Esophagus muscularis mucosa (tissue), 4 donors: ENCODE data around the gene JPH4. TPM values are rescaled to one million over a fixed set of nuclear protein-coding genes. Genes with fewer than 3 reads are reported as not detected.

Experiments
- DNase-seq: peaks from one replicate; pipeline ENCODE4 v3.0.0-alpha.2; 2017; ENCODE audit errors: extremely low spot score
- H3K27ac ChIP-seq, 4 donors: fragments of 200-600 bp; sonication (generic); replicated peaks in 1 of 4; 1 replicate in 3 of 4; 2 replicates in 1 of 4; pipeline ENCODE4 v1.5.1; 2016 to 2019; ENCODE audit warnings: mild to moderate bottlenecking in 1 of 4
- H3K27me3 ChIP-seq, 4 donors: fragments of 200-600 bp; sonication (generic); one replicate each; pipeline versions ENCODE4 v1.5.1 to v1.6.0; 2016 to 2019
- H3K36me3 ChIP-seq, 4 donors: fragments of 200-600 bp; sonication (generic); one replicate each; pipeline ENCODE4 v1.5.1; 2016 to 2019
- H3K4me1 ChIP-seq, 4 donors: fragments of 200-600 bp; sonication (generic); one replicate each; pipeline ENCODE4 v1.5.1; 2016 to 2019
- H3K4me3 ChIP-seq, 4 donors: fragments of 200-600 bp; sonication (generic); 1 replicate in 2 of 4; 2 replicates in 2 of 4; pipeline ENCODE4 v1.5.1; 2016 to 2019; ENCODE audit warnings: mild to moderate bottlenecking in 4 of 4, moderate library complexity in 1 of 4
- H3K9me3 ChIP-seq, 4 donors: fragments of 200-600 bp; sonication (generic); 1 replicate in 3 of 4; 2 replicates in 1 of 4; pipeline ENCODE4 v1.5.1; 2016 to 2019
- EP300 ChIP-seq: sonication (generic); formaldehyde crosslinking; IDR thresholded peaks from one replicate; pipeline ENCODE4 v1.6.1; 2017; ENCODE audit warnings: antibody characterized with exemption
- POLR2A ChIP-seq: fragments of 450-650 bp; IDR thresholded peaks from one replicate; pipeline ENCODE4 v1.6.1; 2017; ENCODE audit warnings: antibody characterized with exemption, moderate library complexity, mild to moderate bottlenecking, low read depth
- POLR2AphosphoS5 ChIP-seq, 2 donors: sonication (generic); formaldehyde crosslinking; IDR thresholded peaks; one replicate each; pipeline ENCODE4 v1.6.1; 2017; ENCODE audit warnings: antibody characterized with exemption in 2 of 2
- WGBS: methylation state at CpG from one replicate; pipeline ENCODE4 v1.1.5; 2018; 5-methylcytosine and 5-hydroxymethylcytosine counted together
- intact Hi-C: fragments of 100-400 bp; cut with DNase I; formaldehyde crosslinking; loops from one replicate; pipeline ENCODE4 v1.15.1; 2023
- total RNA-seq, 4 donors: library from RNA; depleted of rRNA; stranded (reverse); fragments of >200 nt; gene quantifications; one replicate each; pipeline versions ENCODE4 v1.1.0 to v1.2.1, GENCODE V29; 2016
- TF ChIP-seq, protein P1 (sequence below), 3 experiments: fragments of 200-600 bp in 2 of 3; fragments of 450-650 bp in 1 of 3; sonication (generic) in 2 of 3; IDR thresholded peaks; one replicate each; pipeline ENCODE4 v1.5.1; 2017 to 2019; ENCODE audit warnings: antibody characterized with exemption in 3 of 3, mild to moderate bottlenecking in 2 of 3, moderate library complexity in 1 of 3

JPH4 gene
- total RNA-seq, 4 donors from 2014 or later = 0.83 to 2.8 (median 2.0) TPM

GRCh38 chr14:23623962-23624361, 45.4 kb upstream of the JPH4 start:
- Histone ChIP-seq H3K9me3 (peaks cover 0 to 7% (median 0%) of the 10 kb centered on the region in 4 donors), H3K27me3 (peaks cover 0 to 4% (median 0%) of the 10 kb centered on the region in 4 donors), H3K27ac (no peak overlapping the region), H3K36me3 (no peaks in the 10 kb centered on the region), H3K4me3 (no peak overlapping the region), H3K4me1 (no peaks in the 10 kb centered on the region)
- intact Hi-C loops = no loop called here
- no peak for TF ChIP-seq POLR2AphosphoS5 (IDR thresholded peaks at IDR 0.05)
- no peak for TF ChIP-seq POLR2A
- TF ChIP-seq, protein P1, sequence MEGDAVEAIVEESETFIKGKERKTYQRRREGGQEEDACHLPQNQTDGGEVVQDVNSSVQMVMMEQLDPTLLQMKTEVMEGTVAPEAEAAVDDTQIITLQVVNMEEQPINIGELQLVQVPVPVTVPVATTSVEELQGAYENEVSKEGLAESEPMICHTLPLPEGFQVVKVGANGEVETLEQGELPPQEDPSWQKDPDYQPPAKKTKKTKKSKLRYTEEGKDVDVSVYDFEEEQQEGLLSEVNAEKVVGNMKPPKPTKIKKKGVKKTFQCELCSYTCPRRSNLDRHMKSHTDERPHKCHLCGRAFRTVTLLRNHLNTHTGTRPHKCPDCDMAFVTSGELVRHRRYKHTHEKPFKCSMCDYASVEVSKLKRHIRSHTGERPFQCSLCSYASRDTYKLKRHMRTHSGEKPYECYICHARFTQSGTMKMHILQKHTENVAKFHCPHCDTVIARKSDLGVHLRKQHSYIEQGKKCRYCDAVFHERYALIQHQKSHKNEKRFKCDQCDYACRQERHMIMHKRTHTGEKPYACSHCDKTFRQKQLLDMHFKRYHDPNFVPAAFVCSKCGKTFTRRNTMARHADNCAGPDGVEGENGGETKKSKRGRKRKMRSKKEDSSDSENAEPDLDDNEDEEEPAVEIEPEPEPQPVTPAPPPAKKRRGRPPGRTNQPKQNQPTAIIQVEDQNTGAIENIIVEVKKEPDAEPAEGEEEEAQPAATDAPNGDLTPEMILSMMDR (IDR thresholded peaks at IDR 0.05) = no peak
- no peak for TF ChIP-seq EP300
- DNase-seq = no peak

- no peaks in the 10 kb centered on the region for H3K4me1 ChIP-seq
- H3K27me3 ChIP-seq = peaks cover 0 to 4% (median 0%) of the 10 kb centered on the region in 4 donors
- TF ChIP-seq POLR2A (no peak), POLR2AphosphoS5 (IDR thresholded peaks at IDR 0.05) (no peak), EP300 (no peak)
- TF ChIP-seq, protein P1 (IDR thresholded peaks at IDR 0.05) = no peak
- 87% methylated on average over 4 of the region's 4 CpGs for WGBS
- intact Hi-C loops = no loop called here
- H3K27ac ChIP-seq = no peak overlapping the region
- H3K9me3 ChIP-seq = peaks cover 0 to 7% (median 0%) of the 10 kb centered on the region in 4 donors
- no peaks in the 10 kb centered on the region for H3K36me3 ChIP-seq
- no peak overlapping the region for H3K4me3 ChIP-seq
- no peak for DNase-seq
Observed at GRCh38 chr14:23622990-23623389, 44.4 kb upstream of the JPH4 start.

DNA sequence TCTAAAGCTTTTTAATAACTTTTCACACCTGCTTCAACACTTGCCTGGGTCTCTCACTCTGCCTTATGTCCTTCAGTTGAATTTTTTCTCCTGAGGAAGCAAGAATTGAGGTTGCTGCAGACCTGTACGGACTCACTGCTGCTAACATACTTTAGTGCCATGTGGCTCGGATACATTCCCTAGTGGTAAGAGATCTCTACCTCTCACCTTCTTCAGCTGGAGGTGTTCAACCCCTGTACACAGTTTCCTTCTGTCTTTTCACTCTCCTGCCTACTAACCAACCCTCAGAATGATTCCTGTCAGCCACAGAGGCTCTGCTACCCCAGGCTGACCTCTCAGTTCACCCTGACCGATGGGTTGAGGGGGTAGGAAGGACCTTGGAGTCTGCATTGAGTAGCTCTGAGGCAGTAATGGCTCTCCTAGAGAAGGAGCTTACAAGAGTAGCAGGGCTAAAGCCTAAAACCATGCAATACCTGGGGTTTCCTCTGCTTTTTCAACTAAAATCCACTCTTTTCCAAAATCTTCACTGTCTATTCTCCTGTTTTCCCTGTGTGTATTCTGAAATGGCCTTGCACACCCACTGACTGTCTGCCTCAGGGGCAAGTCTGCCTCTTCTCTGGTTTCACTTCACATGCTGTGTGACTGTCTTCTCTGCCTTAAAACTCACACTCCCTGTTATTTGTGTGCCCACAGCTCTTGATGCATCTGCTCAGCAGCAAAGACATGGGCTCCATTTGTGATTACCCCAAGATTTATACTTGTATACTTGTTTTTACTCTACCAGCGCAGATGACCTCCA, 43.5 kb upstream of the JPH4 start:
- 91% methylated on average over 4 of the region's 4 CpGs for WGBS
- peaks cover 0 to 7% (median 0%) of the 10 kb centered on the region in 4 donors for H3K9me3 ChIP-seq
- intact Hi-C loops = no loop called here
- DNase-seq = peak; percentile 37
- no peak for TF ChIP-seq POLR2AphosphoS5 (IDR thresholded peaks at IDR 0.05)
- no peak for TF ChIP-seq POLR2A
- no peak for TF ChIP-seq EP300
- TF ChIP-seq, protein P1 (IDR thresholded peaks at IDR 0.05) = no peak
- no peaks in the 10 kb centered on the region for H3K4me1 ChIP-seq
- H3K36me3 ChIP-seq = no peaks in the 10 kb centered on the region
- no peak overlapping the region for H3K4me3 ChIP-seq
- H3K27me3 ChIP-seq = peaks cover 0 to 4% (median 0%) of the 10 kb centered on the region in 4 donors
- H3K27ac ChIP-seq = no peak overlapping the region

DNA sequence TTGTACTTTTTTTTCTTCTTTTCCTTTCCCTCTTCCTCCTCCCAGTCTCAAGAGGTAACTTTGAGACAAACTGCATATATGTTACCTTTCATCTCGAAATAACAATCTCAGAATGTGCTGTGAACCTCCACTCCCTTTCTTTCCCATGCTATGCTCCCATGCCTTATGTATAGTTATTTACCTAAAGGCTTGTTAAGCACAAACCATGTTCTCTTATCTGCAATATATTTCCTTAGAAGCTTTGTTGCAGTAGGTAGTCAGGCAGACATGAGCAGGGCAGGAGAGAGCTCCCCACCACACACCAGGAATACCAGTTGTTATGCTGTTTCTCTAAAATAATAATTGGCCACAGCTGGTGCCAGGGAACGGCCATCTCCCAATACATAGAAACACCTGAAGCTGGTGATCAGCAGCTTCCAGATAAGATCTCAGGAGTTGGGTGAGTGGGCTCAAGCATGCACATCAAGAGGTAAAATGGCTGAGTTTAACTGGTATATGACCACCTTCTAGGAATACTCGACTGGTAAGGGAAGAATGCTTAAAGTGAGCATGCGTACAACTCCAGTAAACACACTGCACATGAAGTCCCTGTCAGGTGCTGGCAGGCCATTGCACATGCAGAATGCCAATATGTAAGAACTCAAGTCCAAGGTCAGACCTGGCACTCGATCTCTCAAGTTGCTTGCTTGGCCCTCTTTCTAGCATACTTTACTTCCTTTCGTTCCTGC, 42.8 kb upstream of the JPH4 start:
- no peaks in the 10 kb centered on the region for H3K36me3 ChIP-seq
- TF ChIP-seq POLR2AphosphoS5 (IDR thresholded peaks at IDR 0.05) = no peak
- TF ChIP-seq, protein P1 (IDR thresholded peaks at IDR 0.05) = no peak
- no peak for TF ChIP-seq POLR2A
- no peak for TF ChIP-seq EP300
- DNase-seq = peak; percentile 78
- peaks cover 0 to 4% (median 0%) of the 10 kb centered on the region in 4 donors for H3K27me3 ChIP-seq
- peaks cover 0 to 7% (median 0%) of the 10 kb centered on the region in 4 donors for H3K9me3 ChIP-seq
- H3K4me3 ChIP-seq = no peak overlapping the region
- 62% methylated on average over 6 of the region's 6 CpGs for WGBS
- no peaks in the 10 kb centered on the region for H3K4me1 ChIP-seq
- H3K27ac ChIP-seq = no peak overlapping the region
- intact Hi-C loops = no loop called here
